Stimulated activated naive CD8-positive, alpha-beta T cell treated with anti-CD3 and anti-CD28 coated beads, Interleukin-15, Interleukin-2, amounts not matched to agents 100 ng/mL and 50 ng/mL, for 24 hours (primary cell): ENCODE results near the gene NLRC5.
"Not testable (repeated sequence)": the region's sequence is repeated elsewhere in the genome, so short reads cannot be mapped to it uniquely, and the experiment has no call there.

Experiments
- H3K27ac Mint-ChIP-seq: one replicate; pipeline ENCODE4 v1.8.0; 2021; ENCODE audit warnings: mild to moderate bottlenecking, mixed read lengths
- H3K27me3 Mint-ChIP-seq: one replicate; pipeline ENCODE4 v1.8.0; 2021; ENCODE audit warnings: mixed read lengths
- H3K36me3 Mint-ChIP-seq: one replicate; pipeline ENCODE4 v1.8.0; 2021; ENCODE audit warnings: low read depth, mixed read lengths
- H3K4me1 Mint-ChIP-seq: one replicate; pipeline ENCODE4 v1.8.0; 2021; ENCODE audit warnings: low read depth, mixed read lengths
- H3K4me3 Mint-ChIP-seq: one replicate; pipeline ENCODE4 v1.8.0; 2021; ENCODE audit warnings: mild to moderate bottlenecking, mixed read lengths
- H3K9me3 Mint-ChIP-seq: one replicate; pipeline ENCODE4 v1.8.0; 2021; ENCODE audit warnings: mixed read lengths

The NLRC5 gene

GRCh38 chr16:57044931-57045693 lies 55.8 kb downstream of the NLRC5 start:
- Mint-ChIP-seq H3K27ac (peak overlapping the region; percentile 90), H3K27me3 (no peaks in the 10 kb centered on the region), H3K4me3 (peak overlapping the region; percentile 23), H3K4me1 (peaks cover 75% of the 10 kb centered on the region), H3K36me3 (peaks cover 66% of the 10 kb centered on the region), H3K9me3 (no peaks in the 10 kb centered on the region)

GRCh38 chr16:57045694-57046381 lies 56.5 kb downstream of the NLRC5 start:
- Mint-ChIP-seq H3K4me1 (peaks cover 75% of the 10 kb centered on the region), H3K27me3 (no peaks in the 10 kb centered on the region), H3K36me3 (peaks cover 67% of the 10 kb centered on the region), H3K4me3 (peak overlapping the region; percentile 23), H3K27ac (peak overlapping the region; percentile 90), H3K9me3 (no peaks in the 10 kb centered on the region)

GRCh38 chr16:57048095-57048494 lies 58.7 kb downstream of the NLRC5 start:
- H3K4me1 Mint-ChIP-seq: peaks cover 75% of the 10 kb centered on the region
- no peaks in the 10 kb centered on the region for H3K9me3 Mint-ChIP-seq
- no peak overlapping the region for H3K4me3 Mint-ChIP-seq
- no peaks in the 10 kb centered on the region for H3K27me3 Mint-ChIP-seq
- peak overlapping the region; percentile 39 for H3K27ac Mint-ChIP-seq
- H3K36me3 Mint-ChIP-seq: peaks cover 73% of the 10 kb centered on the region

GRCh38 chr16:57049678-57050077 lies 60.3 kb downstream of the NLRC5 start:
- Mint-ChIP-seq H3K4me3 (no peak overlapping the region), H3K27ac (peak overlapping the region; percentile 95)

GRCh38 chr16:57051696-57052228 lies 62.4 kb downstream of the NLRC5 start:
- H3K27me3 Mint-ChIP-seq: no peaks in the 10 kb centered on the region
- H3K36me3 Mint-ChIP-seq: peaks cover 74% of the 10 kb centered on the region
- H3K27ac Mint-ChIP-seq: peak overlapping the region; percentile 95
- H3K4me3 Mint-ChIP-seq: peak overlapping the region; percentile 32
- H3K4me1 Mint-ChIP-seq: peaks cover 57% of the 10 kb centered on the region
- no peaks in the 10 kb centered on the region for H3K9me3 Mint-ChIP-seq

More at GRCh38 chr16:57049678-57050077, 60.3 kb downstream of the NLRC5 start:
- Mint-ChIP-seq H3K4me1 (peaks cover 70% of the 10 kb centered on the region), H3K27me3 (no peaks in the 10 kb centered on the region), H3K36me3 (peaks cover 69% of the 10 kb centered on the region), H3K9me3 (no peaks in the 10 kb centered on the region)

GRCh38 chr16:57053206-57053605 lies 63.8 kb downstream of the NLRC5 start:
- Mint-ChIP-seq H3K36me3 (peaks cover 74% of the 10 kb centered on the region), H3K4me1 (peaks cover 59% of the 10 kb centered on the region), H3K27ac (peak overlapping the region; percentile 95), H3K27me3 (no peaks in the 10 kb centered on the region), H3K4me3 (no peak overlapping the region), H3K9me3 (no peaks in the 10 kb centered on the region)

GRCh38 chr16:57054338-57054737 lies 65.0 kb downstream of the NLRC5 start:
- H3K27me3 Mint-ChIP-seq: no peaks in the 10 kb centered on the region

GRCh38 chr16:57054771-57055170 lies 65.4 kb downstream of the NLRC5 start:
- H3K36me3 Mint-ChIP-seq: peaks cover 72% of the 10 kb centered on the region
- no peak overlapping the region for H3K4me3 Mint-ChIP-seq
- H3K27me3 Mint-ChIP-seq: no peaks in the 10 kb centered on the region
- H3K4me1 Mint-ChIP-seq: peaks cover 61% of the 10 kb centered on the region
- no peak overlapping the region for H3K27ac Mint-ChIP-seq
- no peaks in the 10 kb centered on the region for H3K9me3 Mint-ChIP-seq

More at GRCh38 chr16:57054338-57054737, 65.0 kb downstream of the NLRC5 start:
- H3K4me1 Mint-ChIP-seq: peaks cover 57% of the 10 kb centered on the region
- peak overlapping the region; percentile 95 for H3K27ac Mint-ChIP-seq
- H3K4me3 Mint-ChIP-seq: no peak overlapping the region
- no peaks in the 10 kb centered on the region for H3K9me3 Mint-ChIP-seq
- peaks cover 67% of the 10 kb centered on the region for H3K36me3 Mint-ChIP-seq

- no peaks in the 10 kb centered on the region for H3K9me3 Mint-ChIP-seq
- no peak overlapping the region for H3K4me3 Mint-ChIP-seq
- no peak overlapping the region for H3K27ac Mint-ChIP-seq
- no peaks in the 10 kb centered on the region for H3K27me3 Mint-ChIP-seq
- H3K36me3 Mint-ChIP-seq: peaks cover 76% of the 10 kb centered on the region
- H3K4me1 Mint-ChIP-seq: peaks cover 61% of the 10 kb centered on the region
These were observed 66.3 kb downstream of the NLRC5 start for GRCh38 chr16:57055671-57056070.

GRCh38 chr16:57058291-57058861 lies 69.0 kb downstream of the NLRC5 start:
- no peaks in the 10 kb centered on the region for H3K9me3 Mint-ChIP-seq

GRCh38 chr16:57060323-57061083 lies 71.1 kb downstream of the NLRC5 start:
- H3K4me3 Mint-ChIP-seq: no peak overlapping the region
- H3K27me3 Mint-ChIP-seq: no peaks in the 10 kb centered on the region
- peaks cover 64% of the 10 kb centered on the region for H3K36me3 Mint-ChIP-seq
- H3K27ac Mint-ChIP-seq: peak overlapping the region; percentile 73
- no peaks in the 10 kb centered on the region for H3K9me3 Mint-ChIP-seq
- H3K4me1 Mint-ChIP-seq: peaks cover 41% of the 10 kb centered on the region

More at GRCh38 chr16:57058291-57058861, 69.0 kb downstream of the NLRC5 start:
- peaks cover 48% of the 10 kb centered on the region for H3K4me1 Mint-ChIP-seq
- H3K27me3 Mint-ChIP-seq: no peaks in the 10 kb centered on the region
- peak overlapping the region; percentile 55 for H3K27ac Mint-ChIP-seq
- H3K36me3 Mint-ChIP-seq: peaks cover 77% of the 10 kb centered on the region
- H3K4me3 Mint-ChIP-seq: no peak overlapping the region

GRCh38 chr16:57061084-57061905 lies 71.9 kb downstream of the NLRC5 start:
- H3K36me3 Mint-ChIP-seq: peaks cover 56% of the 10 kb centered on the region

GRCh38 chr16:57062329-57062728 lies 73.0 kb downstream of the NLRC5 start:
- Mint-ChIP-seq H3K9me3 (no peaks in the 10 kb centered on the region), H3K4me1 (peaks cover 41% of the 10 kb centered on the region), H3K36me3 (peaks cover 62% of the 10 kb centered on the region), H3K27ac (no peak overlapping the region), H3K27me3 (no peaks in the 10 kb centered on the region), H3K4me3 (no peak overlapping the region)

More at GRCh38 chr16:57061084-57061905, 71.9 kb downstream of the NLRC5 start:
- peak overlapping the region; percentile 74 for H3K27ac Mint-ChIP-seq
- H3K4me3 Mint-ChIP-seq: no peak overlapping the region
- H3K4me1 Mint-ChIP-seq: peaks cover 41% of the 10 kb centered on the region
- H3K9me3 Mint-ChIP-seq: no peaks in the 10 kb centered on the region
- no peaks in the 10 kb centered on the region for H3K27me3 Mint-ChIP-seq

GRCh38 chr16:57063189-57063588 lies 73.8 kb downstream of the NLRC5 start:
- H3K4me3 Mint-ChIP-seq, H3K27ac Mint-ChIP-seq, H3K9me3 Mint-ChIP-seq, H3K27me3 Mint-ChIP-seq: not testable (repeated sequence)
- Mint-ChIP-seq H3K4me1 (peaks cover 34% of the 10 kb centered on the region), H3K36me3 (peaks cover 54% of the 10 kb centered on the region)
